Measurements from ENCODE around the gene ROR2. TPM values are rescaled to one million over a fixed set of nuclear protein-coding genes. Genes with fewer than 3 reads are reported as not detected.

ROR2 gene
- total RNA-seq, 1 donor: 3.0 TPM

GRCh38 chr9:91751922-91752321 lies 198.1 kb downstream of the ROR2 start:
- no peak overlapping the region for H3K4me3 ChIP-seq (ENCODE audit: low read depth, low read length)
- TF ChIP-seq CTCF (IDR thresholded peaks at IDR 0.05; ENCODE audit: insufficient read depth, low read depth, low read length): no peak
- DNase-seq (ENCODE audit: low read depth): peak; percentile 78

- DNase-seq (ENCODE audit: low read depth): no peak
- peak; percentile 7 for TF ChIP-seq CTCF (IDR thresholded peaks at IDR 0.05; ENCODE audit: insufficient read depth, low read depth, low read length)
- H3K4me3 ChIP-seq (ENCODE audit: low read depth, low read length): no peak overlapping the region
Observed at GRCh38 chr9:91750343-91750742, 199.7 kb downstream of the ROR2 start.

GRCh38 chr9:91746904-91747303 lies 203.1 kb downstream of the ROR2 start:
- H3K4me3 ChIP-seq (ENCODE audit: low read depth, low read length): no peak overlapping the region
- peak; percentile 88 for DNase-seq (ENCODE audit: low read depth)
- TF ChIP-seq CTCF (IDR thresholded peaks at IDR 0.05; ENCODE audit: insufficient read depth, low read depth, low read length): no peak

GRCh38 chr9:91746357-91746756 lies 203.7 kb downstream of the ROR2 start:
- TF ChIP-seq CTCF (IDR thresholded peaks at IDR 0.05; ENCODE audit: insufficient read depth, low read depth, low read length): no peak

GRCh38 chr9:91744114-91744513 lies 205.9 kb downstream of the ROR2 start:
- H3K4me3 ChIP-seq (ENCODE audit: low read depth, low read length): no peak overlapping the region
- no peak for TF ChIP-seq CTCF (IDR thresholded peaks at IDR 0.05; ENCODE audit: insufficient read depth, low read depth, low read length)
- no peak for DNase-seq (ENCODE audit: low read depth)

More at GRCh38 chr9:91746357-91746756, 203.7 kb downstream of the ROR2 start:
- H3K4me3 ChIP-seq (ENCODE audit: low read depth, low read length): no peak overlapping the region
- no peak for DNase-seq (ENCODE audit: low read depth)

GRCh38 chr9:91741522-91741921 lies 208.5 kb downstream of the ROR2 start:
- peak; percentile 59 for DNase-seq (ENCODE audit: low read depth)
- no peak overlapping the region for H3K4me3 ChIP-seq (ENCODE audit: low read depth, low read length)
- no peak for TF ChIP-seq CTCF (IDR thresholded peaks at IDR 0.05; ENCODE audit: insufficient read depth, low read depth, low read length)

- TF ChIP-seq CTCF (IDR thresholded peaks at IDR 0.05; ENCODE audit: insufficient read depth, low read depth, low read length): peak; percentile 37
- peak; percentile 76 for DNase-seq (ENCODE audit: low read depth)
- H3K4me3 ChIP-seq (ENCODE audit: low read depth, low read length): no peak overlapping the region
Observed at GRCh38 chr9:91740701-91741100, 209.3 kb downstream of the ROR2 start.

All from fibroblast of villous mesenchyme (primary cell).